ENCODE results near the gene TRMT2A. TPM values are rescaled to one million over a fixed set of nuclear protein-coding genes. Genes with fewer than 3 reads are reported as not detected.

TRMT2A gene
- total RNA-seq, 5 donors from 2014 or later (not counting 1 experiment from before 2014, with no cell fraction given) = 87.6 to 136 (median 123) TPM

Other genes starting within 250 kb of the TRMT2A start
- 10 to 100 TPM; 30.6 to 53.1 (median 50.5) TPM for gene COMT, start 175.5 kb downstream of the TRMT2A start, total RNA-seq
- 10 to 100 TPM; 26.5 to 47.4 (median 28.7) TPM for gene TXNRD2, start 175.4 kb downstream of the TRMT2A start, total RNA-seq
- 1 to 10 TPM; 2.5 to 8.6 (median 6.4) TPM for gene ARVCF, start 100.4 kb downstream of the TRMT2A start, total RNA-seq
- gene TANGO2, start 96.1 kb downstream of the TRMT2A start, total RNA-seq = 10 to 100 TPM; 29.9 to 48.4 (median 43.7) TPM
- gene DGCR8, start 37.0 kb downstream of the TRMT2A start, total RNA-seq = 10 to 100 TPM; 38.4 to 48.1 (median 45.1) TPM
- gene RANBP1, start 1.1 kb downstream of the TRMT2A start, total RNA-seq = 10 to 100 TPM; 64.0 to 81.1 (median 75.4) TPM
- 100 to 1,000 TPM in 1 of 5 donors, 10 to 100 TPM in 4; 68.4 to 102 (median 92.1) TPM for gene ZDHHC8, start 14.6 kb upstream of the TRMT2A start, total RNA-seq
- gene CCDC188, start 33.8 kb upstream of the TRMT2A start, total RNA-seq = under 1 TPM in 3 of 5 donors, not detected in 2; 0.18 to 0.66 (median 0.58) TPM
- gene RTN4R, start 151.1 kb upstream of the TRMT2A start, total RNA-seq = 1 to 10 TPM in 3 of 5 donors, under 1 TPM in 2; 0.33 to 4.1 (median 2.5) TPM
- gene DGCR6L, start 202.8 kb upstream of the TRMT2A start, total RNA-seq = 10 to 100 TPM; 34.9 to 50.7 (median 46.7) TPM